Tracheal epithelial cell (primary cell): ENCODE measurements around the gene TRAF2. TPM values are rescaled to one million over a fixed set of nuclear protein-coding genes. Genes with fewer than 3 reads are reported as not detected.

ENCODE experiments used
- total RNA-seq: library from RNA; depleted of rRNA; stranded (reverse); fragments of >200 nt; gene quantifications from 2 replicates; pipeline ENCODE4 v1.2.1, GENCODE V29; 2014

Gene TRAF2, protein sequence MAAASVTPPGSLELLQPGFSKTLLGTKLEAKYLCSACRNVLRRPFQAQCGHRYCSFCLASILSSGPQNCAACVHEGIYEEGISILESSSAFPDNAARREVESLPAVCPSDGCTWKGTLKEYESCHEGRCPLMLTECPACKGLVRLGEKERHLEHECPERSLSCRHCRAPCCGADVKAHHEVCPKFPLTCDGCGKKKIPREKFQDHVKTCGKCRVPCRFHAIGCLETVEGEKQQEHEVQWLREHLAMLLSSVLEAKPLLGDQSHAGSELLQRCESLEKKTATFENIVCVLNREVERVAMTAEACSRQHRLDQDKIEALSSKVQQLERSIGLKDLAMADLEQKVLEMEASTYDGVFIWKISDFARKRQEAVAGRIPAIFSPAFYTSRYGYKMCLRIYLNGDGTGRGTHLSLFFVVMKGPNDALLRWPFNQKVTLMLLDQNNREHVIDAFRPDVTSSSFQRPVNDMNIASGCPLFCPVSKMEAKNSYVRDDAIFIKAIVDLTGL
- total RNA-seq: 10.4 and 14.5 TPM in 2 replicates

GRCh38 chr9:136885950-136886578 is at the start of gene TRAF2:
TSS of gene TRAF2 (plus strand) at chr9:136886516. CDS start at chr9:136898741, 12,225 bp downstream.

GRCh38 chr9:136842380-136842948 is 43.9 kb upstream of the TRAF2 start, which contains the start of gene AJM1:
TSS of gene AJM1 (plus strand) at chr9:136842478. CDS start at chr9:136844415, 1,937 bp downstream.

GRCh38 chr9:136849038-136849959 is 37.0 kb upstream of the TRAF2 start, which contains the start of gene PHPT1:
TSS of gene PHPT1 (plus strand) at chr9:136849409. CDS start at chr9:136849431, 22 bp downstream.

DNA sequence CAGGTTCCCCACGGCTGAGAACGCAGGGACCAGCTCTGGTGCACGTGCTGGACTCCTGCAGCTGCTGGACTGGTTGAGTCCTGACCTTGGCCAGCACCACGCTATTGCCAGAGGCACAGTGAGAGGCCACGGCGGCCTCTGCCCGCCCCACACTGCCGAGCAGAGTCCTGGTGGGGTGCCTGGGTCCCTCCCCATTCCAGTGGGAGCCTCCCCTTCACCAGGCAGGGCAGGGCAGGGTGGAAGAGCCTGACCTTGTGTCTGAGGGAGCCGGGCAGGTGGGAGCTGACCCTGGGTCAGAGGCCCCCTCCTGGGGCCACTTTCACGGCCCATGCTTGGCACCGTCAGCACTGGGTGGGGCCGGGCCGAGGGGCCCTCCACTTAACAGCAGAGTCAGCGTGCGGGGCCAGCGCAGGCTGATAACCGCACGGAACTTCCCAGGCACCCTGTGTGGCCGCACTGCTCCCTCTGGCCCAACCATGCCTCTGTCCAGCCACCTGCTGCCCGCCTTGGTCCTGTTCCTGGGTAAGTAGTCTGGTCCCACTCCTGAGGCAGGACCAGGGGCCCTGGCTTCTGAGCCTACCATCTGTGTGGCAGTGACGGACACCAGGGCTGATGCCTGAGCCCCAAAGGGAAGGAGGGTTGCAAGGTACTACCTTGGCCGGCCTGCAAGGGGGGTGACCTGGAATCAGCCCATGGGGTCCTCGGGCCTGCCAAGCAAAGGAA is 34.2 kb upstream of the TRAF2 start, which contains the start of gene MAMDC4:
TSS of gene MAMDC4 (plus strand) at position 406 of the 723 bp plus-strand sequence. CDS start at position 477, 71 bp downstream.

GRCh38 chr9:136944519-136945332 is 58.4 kb downstream of the TRAF2 start, which contains the start of the genes C8G and FBXW5:
TSS of gene C8G (plus strand) at chr9:136945243. CDS start at chr9:136945321, 78 bp downstream.
TSS of gene FBXW5 (minus strand) at chr9:136944738. CDS start at chr9:136944083, 655 bp downstream.

GRCh38 chr9:136951541-136952320 is 65.4 kb downstream of the TRAF2 start, which contains the start of gene LCN12:
TSS of gene LCN12 (plus strand) at chr9:136952273. CDS start at chr9:136952328, 55 bp downstream.

Other genes starting within 250 kb of the TRAF2 start
- 13.2 and 23.9 TPM in 2 replicates for gene EGFL7, start 223.6 kb upstream of the TRAF2 start, total RNA-seq
- gene AGPAT2, start 199.1 kb upstream of the TRAF2 start, total RNA-seq: 54.1 and 69.6 TPM in 2 replicates
- gene DIPK1B, start 173.9 kb upstream of the TRAF2 start, total RNA-seq: 0.43 and 5.3 TPM in 2 replicates
- under 0.01 TPM in 1 of 2 replicates, not detected in the other for gene LCN10, start 143.6 kb upstream of the TRAF2 start, total RNA-seq
- not detected in 2 replicates for gene LCN6, start 138.0 kb upstream of the TRAF2 start, total RNA-seq
- gene LCN8, start 128.3 kb upstream of the TRAF2 start, total RNA-seq: not detected in 2 replicates
- gene LCN15, start 122.0 kb upstream of the TRAF2 start, total RNA-seq: under 0.01 TPM in 1 of 2 replicates, not detected in the other
- 145 and 153 TPM in 2 replicates for gene TMEM141, start 95.2 kb upstream of the TRAF2 start, total RNA-seq
- gene CCDC183, start 90.2 kb upstream of the TRAF2 start, total RNA-seq: 0.43 TPM in 1 of 2 replicates, not detected in the other
- gene RABL6, start 78.6 kb upstream of the TRAF2 start, total RNA-seq: 46.5 and 65.9 TPM in 2 replicates
- 1.1 and 1.7 TPM in 2 replicates for gene AJM1, start 44.0 kb upstream of the TRAF2 start, total RNA-seq
- gene PHPT1, start 37.1 kb upstream of the TRAF2 start, total RNA-seq: 64.6 and 90.8 TPM in 2 replicates
- gene MAMDC4, start 34.2 kb upstream of the TRAF2 start, total RNA-seq: 1.1 and 1.9 TPM in 2 replicates
- gene EDF1, start 20.2 kb upstream of the TRAF2 start, total RNA-seq: 188 and 239 TPM in 2 replicates
- 168 and 235 TPM in 2 replicates for gene FBXW5, start 58.2 kb downstream of the TRAF2 start, total RNA-seq
- gene C8G, start 58.7 kb downstream of the TRAF2 start, total RNA-seq: not detected in 2 replicates
- gene LCN12, start 65.8 kb downstream of the TRAF2 start, total RNA-seq: 1.2 TPM in 1 of 2 replicates, not detected in the other
- gene PTGDS, start 91.0 kb downstream of the TRAF2 start, total RNA-seq: not detected in 2 replicates
- not detected in 2 replicates for gene LCNL1, start 96.5 kb downstream of the TRAF2 start, total RNA-seq
- 16.4 and 21.4 TPM in 2 replicates for gene PAXX, start 105.9 kb downstream of the TRAF2 start, total RNA-seq
- 4.0 and 4.8 TPM in 2 replicates for gene CLIC3, start 110.1 kb downstream of the TRAF2 start, total RNA-seq
- 9.8 and 13.0 TPM in 2 replicates for gene ABCA2, start 141.7 kb downstream of the TRAF2 start, total RNA-seq
- not detected in 2 replicates for gene FUT7, start 145.6 kb downstream of the TRAF2 start, total RNA-seq
- gene NPDC1, start 159.7 kb downstream of the TRAF2 start, total RNA-seq: 8.3 and 9.4 TPM in 2 replicates
- 0.21 and 1.7 TPM in 2 replicates for gene ENTPD2, start 167.5 kb downstream of the TRAF2 start, total RNA-seq
- gene SAPCD2, start 184.0 kb downstream of the TRAF2 start, total RNA-seq: 1.1 and 4.1 TPM in 2 replicates
- 1.7 and 13.3 TPM in 2 replicates for gene UAP1L1, start 191.0 kb downstream of the TRAF2 start, total RNA-seq
- 69.9 and 71.4 TPM in 2 replicates for gene MAN1B1, start 200.5 kb downstream of the TRAF2 start, total RNA-seq
- gene DPP7, start 228.2 kb downstream of the TRAF2 start, total RNA-seq: 76.1 and 80.4 TPM in 2 replicates